ENCODE data around the gene MEIS2.

The MEIS2 gene

GRCh38 chr15:37041042-37041441 is 59.3 kb downstream of the MEIS2 start:
- no peak for DNase-seq (ENCODE audit: low read depth in 1 of 2, low spot score in 1 of 2)

- no peak for DNase-seq (ENCODE audit: low read depth in 1 of 2, low spot score in 1 of 2)
Measured at GRCh38 chr15:37040072-37040742, 60.1 kb downstream of the MEIS2 start.

GRCh38 chr15:37038716-37039106 is 61.6 kb downstream of the MEIS2 start:
- DNase-seq (ENCODE audit: low read depth in 1 of 2, low spot score in 1 of 2) = no peak

GRCh38 chr15:37037850-37038715 is 62.3 kb downstream of the MEIS2 start:
- no peak for DNase-seq (ENCODE audit: low read depth in 1 of 2, low spot score in 1 of 2)

GRCh38 chr15:37037071-37037655 is 63.2 kb downstream of the MEIS2 start:
- DNase-seq (ENCODE audit: low read depth in 1 of 2, low spot score in 1 of 2) = no peak

GRCh38 chr15:37034835-37035748 is 65.3 kb downstream of the MEIS2 start:
- DNase-seq (ENCODE audit: low read depth in 1 of 2, low spot score in 1 of 2) = no peak

- DNase-seq (ENCODE audit: low read depth in 1 of 2, low spot score in 1 of 2) = no peak
Measured at GRCh38 chr15:37034392-37034791, 66.0 kb downstream of the MEIS2 start.

GRCh38 chr15:37032091-37032775 is 68.1 kb downstream of the MEIS2 start:
- DNase-seq (ENCODE audit: low read depth in 1 of 2, low spot score in 1 of 2) = no peak

GRCh38 chr15:37031198-37031597 is 69.2 kb downstream of the MEIS2 start:
- DNase-seq (ENCODE audit: low read depth in 1 of 2, low spot score in 1 of 2) = no peak

GRCh38 chr15:37028625-37029296 is 71.6 kb downstream of the MEIS2 start:
- no peak for DNase-seq (ENCODE audit: low read depth in 1 of 2, low spot score in 1 of 2)

GRCh38 chr15:37020852-37021251 is 79.5 kb downstream of the MEIS2 start:
- no peak for DNase-seq (ENCODE audit: low read depth in 1 of 2, low spot score in 1 of 2)

GRCh38 chr15:37019479-37020433 is 80.6 kb downstream of the MEIS2 start:
- no peak for DNase-seq (ENCODE audit: low read depth in 1 of 2, low spot score in 1 of 2)

GRCh38 chr15:37017031-37017625 is 83.2 kb downstream of the MEIS2 start:
- no peak for DNase-seq (ENCODE audit: low read depth in 1 of 2, low spot score in 1 of 2)

- DNase-seq (ENCODE audit: low read depth in 1 of 2, low spot score in 1 of 2) = no peak
Measured at GRCh38 chr15:37016231-37016630, 84.1 kb downstream of the MEIS2 start.

- no peak for DNase-seq (ENCODE audit: low read depth in 1 of 2, low spot score in 1 of 2)
Measured at GRCh38 chr15:37015451-37015850, 84.9 kb downstream of the MEIS2 start.

GRCh38 chr15:37015035-37015434 is 85.3 kb downstream of the MEIS2 start:
- no peak for DNase-seq (ENCODE audit: low read depth in 1 of 2, low spot score in 1 of 2)

GRCh38 chr15:37014566-37014965 is 85.8 kb downstream of the MEIS2 start:
- no peak for DNase-seq (ENCODE audit: low read depth in 1 of 2, low spot score in 1 of 2)

GRCh38 chr15:37014137-37014536 is 86.2 kb downstream of the MEIS2 start:
- no peak for DNase-seq (ENCODE audit: low read depth in 1 of 2, low spot score in 1 of 2)

All from stimulated activated CD4-positive, alpha-beta T cell treated with anti-CD3 and anti-CD28 coated beads, Interleukin-15, amount 100 ng/mL, for 1 hour (primary cell).